ENCODE data around the gene CHPT1. TPM values are rescaled to one million over a fixed set of nuclear protein-coding genes. Genes with fewer than 3 reads are reported as not detected.
"Not testable (repeated sequence)": the region's sequence is repeated elsewhere in the genome, so short reads cannot be mapped to it uniquely, and the experiment has no call there.

CHPT1 gene
- total RNA-seq, 2 experiments from 2014 or later = 17.1 to 20.0 TPM

DNA sequence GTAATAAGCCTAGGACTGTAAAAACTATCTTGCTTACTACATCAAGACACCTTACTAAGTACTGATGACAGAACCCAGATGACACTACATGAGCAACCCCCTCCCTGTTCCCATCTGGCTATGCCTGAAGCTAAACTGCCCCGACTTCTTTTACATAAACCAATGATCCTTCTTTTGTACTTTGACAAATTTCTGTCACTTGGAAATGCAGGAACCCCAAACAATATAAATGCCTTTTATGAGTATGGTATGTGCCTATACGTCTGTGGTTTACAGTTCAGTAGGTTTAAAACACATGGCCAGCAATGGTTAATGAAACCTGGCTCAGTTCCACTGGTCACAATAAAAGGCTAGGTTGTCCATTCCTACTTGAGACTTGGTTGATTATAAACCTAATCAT is 35.7 kb downstream of the CHPT1 start:
- Mint-ChIP-seq H3K36me3 (ENCODE audit: low read depth) (peaks cover 11% of the 10 kb centered on the region), H3K9me3 (no peaks in the 10 kb centered on the region), H3K27ac (no peak overlapping the region), H3K4me3 (no peak overlapping the region), H3K27me3 (ENCODE audit: low read depth) (no peaks in the 10 kb centered on the region), H3K4me1 (ENCODE audit: low read depth) (no peaks in the 10 kb centered on the region)
- intact Hi-C loops (cut with micrococcal nuclease) = no loop called here
- CTCF ChIA-PET = no interaction called here
- DNase-seq = no peak

- CTCF ChIA-PET = interaction anchor here (1.6 kb wide), 1 partner anchor 104 kb away, joined by 4 read pairs; no protein-coding TSS in a partner anchor
- H3K9me3 Mint-ChIP-seq; intact Hi-C loops (cut with micrococcal nuclease); H3K4me1 Mint-ChIP-seq (ENCODE audit: low read depth); H3K27me3 Mint-ChIP-seq (ENCODE audit: low read depth); H3K27ac Mint-ChIP-seq; DNase-seq; H3K4me3 Mint-ChIP-seq: not testable (repeated sequence)
- H3K36me3 Mint-ChIP-seq (ENCODE audit: low read depth) = peaks cover 15% of the 10 kb centered on the region
Observed at GRCh38 chr12:101734482-101734881, 37.0 kb downstream of the CHPT1 start.

DNA sequence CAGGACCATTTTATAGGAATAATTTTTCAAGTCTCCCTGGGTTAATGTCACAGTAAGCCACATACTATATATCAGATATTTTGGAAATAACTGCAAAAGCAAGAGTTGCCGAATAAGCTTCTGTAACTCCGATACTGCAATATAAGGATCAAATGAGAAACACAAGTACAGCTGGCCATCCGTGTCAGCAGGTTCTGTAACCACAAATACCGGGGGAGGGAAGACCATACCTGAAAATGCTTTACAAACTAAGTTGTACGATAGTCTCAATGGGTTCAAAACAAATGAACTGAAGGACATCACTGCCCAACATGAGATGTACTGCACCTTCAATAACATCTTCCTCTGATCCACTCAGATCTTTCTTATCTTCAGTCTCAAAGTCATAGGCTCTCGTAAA is 40.0 kb downstream of the CHPT1 start:
- no peak overlapping the region for H3K27ac Mint-ChIP-seq
- CTCF ChIA-PET = no interaction called here
- H3K27me3 Mint-ChIP-seq (ENCODE audit: low read depth) = no peaks in the 10 kb centered on the region
- H3K4me3 Mint-ChIP-seq = no peak overlapping the region
- intact Hi-C loops (cut with micrococcal nuclease) = no loop called here
- H3K9me3 Mint-ChIP-seq = no peaks in the 10 kb centered on the region
- no peaks in the 10 kb centered on the region for H3K4me1 Mint-ChIP-seq (ENCODE audit: low read depth)
- H3K36me3 Mint-ChIP-seq (ENCODE audit: low read depth) = peaks cover 9% of the 10 kb centered on the region
- DNase-seq = no peak

GRCh38 chr12:101738920-101739665 is 41.7 kb downstream of the CHPT1 start, which contains the start of gene SYCP3:
Gene SYCP3 (minus strand): TSS chr12:101739462. CDS start chr12:101737935, 1,527 bp downstream.
- DNase-seq = no peak
- H3K36me3 Mint-ChIP-seq (ENCODE audit: low read depth) = peaks cover 15% of the 10 kb centered on the region
- CTCF ChIA-PET = no interaction called here
- H3K4me1 Mint-ChIP-seq (ENCODE audit: low read depth) = no peaks in the 10 kb centered on the region
- no peak within 1 kb of the TSS for H3K4me3 Mint-ChIP-seq
- no peaks in the 10 kb centered on the region for H3K9me3 Mint-ChIP-seq
- H3K27me3 Mint-ChIP-seq (ENCODE audit: low read depth) = no peaks in the 10 kb centered on the region
- intact Hi-C loops (cut with micrococcal nuclease) = no loop called here
- H3K27ac Mint-ChIP-seq = no peak within 1 kb of the TSS

GRCh38 chr12:101740566-101740965 is 43.1 kb downstream of the CHPT1 start:
- DNase-seq = no peak
- CTCF ChIA-PET = no interaction called here
- H3K4me1 Mint-ChIP-seq (ENCODE audit: low read depth) = no peaks in the 10 kb centered on the region
- no peaks in the 10 kb centered on the region for H3K9me3 Mint-ChIP-seq
- intact Hi-C loops (cut with micrococcal nuclease) = loop anchor here (5.0 kb wide), 1 partner anchor 168 kb away; no protein-coding TSS in a partner anchor
- no peak overlapping the region for H3K4me3 Mint-ChIP-seq
- H3K27me3 Mint-ChIP-seq (ENCODE audit: low read depth) = no peaks in the 10 kb centered on the region
- peaks cover 21% of the 10 kb centered on the region for H3K36me3 Mint-ChIP-seq (ENCODE audit: low read depth)
- H3K27ac Mint-ChIP-seq = no peak overlapping the region

DNA sequence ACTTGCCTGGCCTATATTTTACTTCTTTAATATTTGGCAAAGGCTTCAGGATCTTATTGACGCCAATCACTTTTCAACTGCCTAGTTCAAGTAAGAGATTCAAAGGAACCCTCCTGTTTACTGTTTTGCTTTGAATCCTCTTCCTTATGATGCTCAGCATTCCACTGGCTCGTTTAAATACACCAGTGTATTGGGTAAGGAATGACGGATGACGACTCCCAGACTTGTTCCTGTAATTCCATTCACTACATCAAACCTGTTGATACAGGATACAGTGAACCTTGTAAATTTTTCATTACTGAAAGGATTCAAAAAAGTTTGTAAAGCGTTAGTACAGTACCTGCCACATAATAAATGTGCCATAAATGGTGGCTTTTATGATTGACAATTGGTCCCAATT is 43.5 kb downstream of the CHPT1 start:
- H3K27me3 Mint-ChIP-seq (ENCODE audit: low read depth) = no peaks in the 10 kb centered on the region
- DNase-seq = no peak
- H3K9me3 Mint-ChIP-seq = no peaks in the 10 kb centered on the region
- H3K36me3 Mint-ChIP-seq (ENCODE audit: low read depth) = peaks cover 21% of the 10 kb centered on the region
- no peaks in the 10 kb centered on the region for H3K4me1 Mint-ChIP-seq (ENCODE audit: low read depth)
- H3K27ac Mint-ChIP-seq = no peak overlapping the region
- H3K4me3 Mint-ChIP-seq = no peak overlapping the region
- intact Hi-C loops (cut with micrococcal nuclease) = loop anchor here (5.0 kb wide), 1 partner anchor 169 kb away; no protein-coding TSS in a partner anchor
- CTCF ChIA-PET = no interaction called here

DNA sequence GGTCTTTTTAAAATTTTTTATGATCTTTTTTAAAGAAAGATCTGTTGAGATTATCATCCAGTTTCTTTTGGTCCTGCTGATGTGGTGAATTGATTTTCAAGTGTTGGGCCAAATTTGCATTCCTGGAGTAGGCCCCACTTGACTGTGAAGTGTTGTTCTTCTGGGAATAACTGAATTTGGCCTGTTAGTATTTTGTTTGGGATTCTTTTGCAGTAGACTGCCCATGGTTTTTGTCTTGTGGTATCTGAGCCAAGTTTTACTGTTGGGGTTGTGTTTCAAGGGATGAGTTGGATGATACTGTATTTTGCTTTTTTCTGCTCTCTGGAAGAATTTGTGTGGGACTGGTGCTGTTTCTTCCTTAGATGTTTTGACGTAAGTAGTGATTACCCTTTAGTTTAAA is 45.8 kb downstream of the CHPT1 start:
- Mint-ChIP-seq H3K27ac (no peak overlapping the region), H3K4me1 (ENCODE audit: low read depth) (no peaks in the 10 kb centered on the region), H3K4me3 (no peak overlapping the region), H3K9me3 (no peaks in the 10 kb centered on the region), H3K36me3 (ENCODE audit: low read depth) (peaks cover 19% of the 10 kb centered on the region), H3K27me3 (ENCODE audit: low read depth) (no peaks in the 10 kb centered on the region)
- intact Hi-C loops (cut with micrococcal nuclease) = loop anchor here (5.0 kb wide), 1 partner anchor 171 kb away; no protein-coding TSS in a partner anchor
- no peak for DNase-seq
- CTCF ChIA-PET = no interaction called here

- no peaks in the 10 kb centered on the region for H3K27me3 Mint-ChIP-seq (ENCODE audit: low read depth)
- intact Hi-C loops (cut with micrococcal nuclease) = loop anchor here (5.0 kb wide), 1 partner anchor 172 kb away; no protein-coding TSS in a partner anchor
- peaks cover 15% of the 10 kb centered on the region for H3K36me3 Mint-ChIP-seq (ENCODE audit: low read depth)
- CTCF ChIA-PET = no interaction called here
- DNase-seq = no peak
- no peaks in the 10 kb centered on the region for H3K4me1 Mint-ChIP-seq (ENCODE audit: low read depth)
- H3K9me3 Mint-ChIP-seq = no peaks in the 10 kb centered on the region
- H3K27ac Mint-ChIP-seq = no peak overlapping the region
- no peak overlapping the region for H3K4me3 Mint-ChIP-seq
Observed at GRCh38 chr12:101743724-101744472, 46.5 kb downstream of the CHPT1 start.

DNA sequence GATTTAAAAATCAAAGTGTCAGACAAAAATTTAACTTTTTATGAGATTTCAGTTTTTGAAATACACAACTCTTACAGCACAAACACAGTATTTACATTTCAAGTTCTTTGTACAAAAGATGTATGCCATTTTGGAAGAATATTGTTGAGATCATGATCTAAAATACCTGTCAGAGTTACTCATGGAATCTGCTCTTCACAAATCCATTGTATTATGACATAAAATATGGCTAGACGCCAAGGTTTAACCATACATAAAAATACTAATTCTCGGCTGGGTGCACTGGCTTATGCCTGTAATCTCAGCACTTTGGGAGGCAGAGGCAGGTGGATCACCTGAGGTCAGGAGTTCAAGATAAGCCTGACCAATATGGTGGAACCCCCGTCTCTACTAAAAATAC is 48.0 kb downstream of the CHPT1 start:
- no peak for DNase-seq
- Mint-ChIP-seq H3K27ac (no peak overlapping the region), H3K4me1 (ENCODE audit: low read depth) (no peaks in the 10 kb centered on the region), H3K36me3 (ENCODE audit: low read depth) (peaks cover 15% of the 10 kb centered on the region), H3K4me3 (no peak overlapping the region), H3K27me3 (ENCODE audit: low read depth) (no peaks in the 10 kb centered on the region), H3K9me3 (no peaks in the 10 kb centered on the region)
- intact Hi-C loops (cut with micrococcal nuclease) = no loop called here
- CTCF ChIA-PET = interaction anchor here (1.1 to 2.0 kb wide), 3 partner anchors 28 to 351 kb away, joined by 3 to 4 read pairs (median 3); no protein-coding TSS in a partner anchor

DNA sequence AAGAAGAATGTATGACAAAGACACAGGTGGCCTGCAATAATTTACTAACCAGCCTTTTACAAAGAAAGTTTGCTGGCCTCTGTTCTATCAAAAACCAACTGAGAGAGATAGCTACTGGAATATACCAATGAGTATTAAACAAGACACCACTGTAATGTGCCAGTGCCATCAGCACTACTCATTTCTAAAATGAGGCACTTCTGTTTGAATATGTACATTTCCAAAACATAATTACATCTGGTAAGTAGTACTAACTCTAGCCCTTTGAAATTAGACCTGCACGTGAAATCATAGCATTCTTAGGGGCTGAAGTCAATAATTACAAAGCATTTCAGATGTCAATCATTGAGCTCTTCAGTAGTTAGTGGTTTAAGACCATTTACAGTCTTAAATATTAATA is 48.8 kb downstream of the CHPT1 start:
- Mint-ChIP-seq H3K27me3 (ENCODE audit: low read depth) (no peaks in the 10 kb centered on the region), H3K36me3 (ENCODE audit: low read depth) (peaks cover 15% of the 10 kb centered on the region), H3K4me1 (ENCODE audit: low read depth) (no peaks in the 10 kb centered on the region), H3K4me3 (no peak overlapping the region), H3K9me3 (no peaks in the 10 kb centered on the region), H3K27ac (no peak overlapping the region)
- intact Hi-C loops (cut with micrococcal nuclease) = no loop called here
- CTCF ChIA-PET = interaction anchor here (1.1 to 2.0 kb wide), 3 partner anchors 28 to 351 kb away, joined by 3 to 4 read pairs (median 3); no protein-coding TSS in a partner anchor
- no peak for DNase-seq

- Mint-ChIP-seq H3K27me3 (ENCODE audit: low read depth) (no peaks in the 10 kb centered on the region), H3K4me1 (ENCODE audit: low read depth) (no peaks in the 10 kb centered on the region), H3K36me3 (ENCODE audit: low read depth) (peaks cover 15% of the 10 kb centered on the region), H3K4me3 (no peak overlapping the region), H3K9me3 (no peaks in the 10 kb centered on the region), H3K27ac (no peak overlapping the region)
- intact Hi-C loops (cut with micrococcal nuclease) = no loop called here
- no peak for DNase-seq
- CTCF ChIA-PET = interaction anchor here (1.1 to 2.0 kb wide), 3 partner anchors 27 to 352 kb away, joined by 3 to 4 read pairs (median 3); no protein-coding TSS in a partner anchor
Observed at GRCh38 chr12:101746661-101747060, 49.2 kb downstream of the CHPT1 start.

- Mint-ChIP-seq H3K27ac (no peak overlapping the region), H3K36me3 (ENCODE audit: low read depth) (peaks cover 18% of the 10 kb centered on the region), H3K4me1 (ENCODE audit: low read depth) (no peaks in the 10 kb centered on the region), H3K9me3 (no peaks in the 10 kb centered on the region), H3K27me3 (ENCODE audit: low read depth) (no peaks in the 10 kb centered on the region), H3K4me3 (no peak overlapping the region)
- no peak for DNase-seq
- intact Hi-C loops (cut with micrococcal nuclease) = no loop called here
- CTCF ChIA-PET = interaction anchor here (1.7 kb wide), 1 partner anchor 92 kb away, joined by 3 read pairs; no protein-coding TSS in a partner anchor
Observed at GRCh38 chr12:101747697-101748096, 50.3 kb downstream of the CHPT1 start.

Measured in activated naive CD4-positive, alpha-beta T cell treated with anti-CD3 and anti-CD28 coated beads for 36 hours (primary cell).